ENCODE measurements around the gene SLC25A1.

- TF ChIP-seq, protein P1, sequence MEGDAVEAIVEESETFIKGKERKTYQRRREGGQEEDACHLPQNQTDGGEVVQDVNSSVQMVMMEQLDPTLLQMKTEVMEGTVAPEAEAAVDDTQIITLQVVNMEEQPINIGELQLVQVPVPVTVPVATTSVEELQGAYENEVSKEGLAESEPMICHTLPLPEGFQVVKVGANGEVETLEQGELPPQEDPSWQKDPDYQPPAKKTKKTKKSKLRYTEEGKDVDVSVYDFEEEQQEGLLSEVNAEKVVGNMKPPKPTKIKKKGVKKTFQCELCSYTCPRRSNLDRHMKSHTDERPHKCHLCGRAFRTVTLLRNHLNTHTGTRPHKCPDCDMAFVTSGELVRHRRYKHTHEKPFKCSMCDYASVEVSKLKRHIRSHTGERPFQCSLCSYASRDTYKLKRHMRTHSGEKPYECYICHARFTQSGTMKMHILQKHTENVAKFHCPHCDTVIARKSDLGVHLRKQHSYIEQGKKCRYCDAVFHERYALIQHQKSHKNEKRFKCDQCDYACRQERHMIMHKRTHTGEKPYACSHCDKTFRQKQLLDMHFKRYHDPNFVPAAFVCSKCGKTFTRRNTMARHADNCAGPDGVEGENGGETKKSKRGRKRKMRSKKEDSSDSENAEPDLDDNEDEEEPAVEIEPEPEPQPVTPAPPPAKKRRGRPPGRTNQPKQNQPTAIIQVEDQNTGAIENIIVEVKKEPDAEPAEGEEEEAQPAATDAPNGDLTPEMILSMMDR (IDR thresholded peaks at IDR 0.05; ENCODE audit: control extremely low read depth in 1 of 3, insufficient read depth in 1 of 3, low read depth in 1 of 3, low read length in 3 of 3), result no peak
- TF ChIP-seq EZH2 (IDR thresholded peaks at IDR 0.05; ENCODE audit: low read depth, low read length, severe bottlenecking), result no peak
- TF ChIP-seq EP300 (IDR thresholded peaks at IDR 0.05; ENCODE audit: borderline replicate concordance in 1 of 2, low read depth in 2 of 2, low read length in 2 of 2), result no peak
- TF ChIP-seq RXRA (IDR thresholded peaks at IDR 0.05; ENCODE audit: insufficient read depth, low read depth, low read length), result no peak
- TF ChIP-seq NRF1 (IDR thresholded peaks at IDR 0.05; ENCODE audit: low read depth, low read length), result no peak
- no peak for TF ChIP-seq TAF1 (IDR thresholded peaks at IDR 0.05; ENCODE audit: low read depth, low read length)
- no peak for TF ChIP-seq POLR2AphosphoS5 (IDR thresholded peaks at IDR 0.05; ENCODE audit: low read depth, low read length)
Observed at GRCh38 chr22:19193879-19194278, 15.3 kb upstream of the SLC25A1 start.

Measured in H1 (cell line).